Naive thymus-derived CD4-positive, alpha-beta T cell (primary cell): ENCODE measurements around the gene ANKS1B. TPM values are rescaled to one million over a fixed set of nuclear protein-coding genes. Genes with fewer than 3 reads are reported as not detected.

ENCODE experiments used
- ATAC-seq: fragments of 150-1000 bp; cut with Tn5 transposase; 2 replicates; pipeline ENCODE4 v1.10.0; 2021; ENCODE audit warnings: mild to moderate bottlenecking, moderate library complexity
- CTCF ChIA-PET: fragments of 350-600 bp; sonication (Branson Sonifier 250); formaldehyde crosslinking; loops from one replicate; lab custom pipeline; 2021; ENCODE audit warnings: antibody characterized with exemption; lab: Charles Lee
- POLR2A ChIA-PET: fragments of 350-600 bp; sonication (Branson Sonifier 250); formaldehyde crosslinking; loops from one replicate; lab custom pipeline; 2021; ENCODE audit warnings: antibody characterized with exemption, inconsistent platforms; lab: Charles Lee
- DNase-seq, 9 donors: peaks; one replicate each; pipeline versions ENCODE4 v3.0.0 to v3.0.0-alpha.2; 2020 to 2022; ENCODE audit warnings: mixed read lengths in 1 of 9
- H3K27ac ChIP-seq: one replicate; pipeline ENCODE4 v1.7.0; 2013; ENCODE audit warnings: mild to moderate bottlenecking, low read depth, low read length, moderate library complexity
- H3K27me3 ChIP-seq, 2 donors: one replicate each; pipeline ENCODE4 v1.7.0; 2013; ENCODE audit warnings: low read length in 2 of 2, mild to moderate bottlenecking in 2 of 2, moderate library complexity in 2 of 2; ENCODE audit not compliant: control insufficient read depth in 2 of 2, insufficient read depth in 2 of 2
- H3K36me3 ChIP-seq, 3 experiments: 1 replicate in 2 of 3; 2 replicates in 1 of 3; pipeline ENCODE4 v1.7.0; 2013; ENCODE audit warnings: low read length in 3 of 3, mild to moderate bottlenecking in 3 of 3, moderate library complexity in 1 of 3; ENCODE audit not compliant: insufficient read depth in 3 of 3, control insufficient read depth in 2 of 3
- H3K4me1 ChIP-seq, 2 donors: one replicate each; pipeline ENCODE4 v1.7.0; 2013; ENCODE audit warnings: low read length in 2 of 2, mild to moderate bottlenecking in 2 of 2, moderate library complexity in 1 of 2; ENCODE audit not compliant: control insufficient read depth in 2 of 2, insufficient read depth in 2 of 2
- H3K4me3 ChIP-seq: 2 replicates; pipeline ENCODE4 v1.7.0; 2013; ENCODE audit warnings: mild to moderate bottlenecking, low read length
- H3K9me3 ChIP-seq, 3 experiments: 1 replicate in 2 of 3; 2 replicates in 1 of 3; pipeline ENCODE4 v1.7.0; 2013; ENCODE audit warnings: low read length in 3 of 3; ENCODE audit not compliant: control insufficient read depth in 2 of 3
- H3K27ac Mint-ChIP-seq, 9 donors: one replicate each; pipeline ENCODE4 v1.8.0; 2020 to 2022; ENCODE audit warnings: mixed read lengths in 9 of 9, mild to moderate bottlenecking in 8 of 9, moderate library complexity in 5 of 9, inconsistent platforms in 2 of 9
- H3K27me3 Mint-ChIP-seq, 5 donors: one replicate each; pipeline ENCODE4 v1.8.0; 2021 to 2022; ENCODE audit warnings: mixed read lengths in 5 of 5, mild to moderate bottlenecking in 1 of 5
- H3K36me3 Mint-ChIP-seq, 5 donors: one replicate each; pipeline ENCODE4 v1.8.0; 2020 to 2022; ENCODE audit warnings: mixed read lengths in 5 of 5, mild to moderate bottlenecking in 3 of 5, inconsistent platforms in 1 of 5
- H3K4me1 Mint-ChIP-seq, 7 donors: one replicate each; pipeline ENCODE4 v1.8.0; 2020 to 2022; ENCODE audit warnings: mixed read lengths in 7 of 7, mild to moderate bottlenecking in 3 of 7, inconsistent platforms in 1 of 7
- H3K4me3 Mint-ChIP-seq, 10 donors: one replicate each; pipeline ENCODE4 v1.8.0; 2020 to 2022; ENCODE audit warnings: mild to moderate bottlenecking in 10 of 10, mixed read lengths in 10 of 10, moderate library complexity in 6 of 10, inconsistent platforms in 2 of 10
- H3K9me3 Mint-ChIP-seq, 11 donors: one replicate each; pipeline ENCODE4 v1.8.0; 2020 to 2022; ENCODE audit warnings: mixed read lengths in 11 of 11, mild to moderate bottlenecking in 4 of 11, inconsistent platforms in 1 of 11, moderate library complexity in 1 of 11
- intact Hi-C, 2 donors: fragments of 100-400 bp; cut with micrococcal nuclease; formaldehyde crosslinking; loops; one replicate each; pipeline ENCODE4 v1.15.1; 2023
- polyA plus RNA-seq, 2 donors: library from polyadenylated mRNA; unstranded; fragments of 300-500 nt; fragmentation: Illumina TruSeq; gene quantifications; one replicate each; pipeline ENCODE4 v1.2.3, GENCODE V29; 2021
- total RNA-seq, 6 experiments: library from RNA in 5 of 6; stranded (reverse) in 5 of 6; gene quantifications; 1 replicate in 5 of 6; 2 replicates in 1 of 6; pipeline ENCODE4 v1.2.3 and lab custom pipeline; 2021 to 2026

ANKS1B gene
- total and polyA plus RNA-seq, 7 experiments from 2014 or later = 0.97 TPM; not detected in 6

- no peak overlapping the region for H3K4me3 Mint-ChIP-seq
- ChIA-PET CTCF (no interaction called here), POLR2A (no interaction called here)
- intact Hi-C loops = no loop called here
- H3K27me3 Mint-ChIP-seq = no peaks in the 10 kb centered on the region
- Histone ChIP-seq H3K27me3 (no peaks in the 10 kb centered on the region), H3K36me3 (no peaks in the 10 kb centered on the region), H3K9me3 (no peaks in the 10 kb centered on the region), H3K4me1 (no peaks in the 10 kb centered on the region), H3K4me3 (no peak overlapping the region), H3K27ac (no peak overlapping the region)
- no peak for DNase-seq
- no peak for ATAC-seq
- no peaks in the 10 kb centered on the region for H3K36me3 Mint-ChIP-seq
- no peaks in the 10 kb centered on the region for H3K4me1 Mint-ChIP-seq
- no peak overlapping the region for H3K27ac Mint-ChIP-seq
- H3K9me3 Mint-ChIP-seq = peaks cover 0 to 22% (median 4%) of the 10 kb centered on the region in 11 donors
These were observed 724.2 kb downstream of the ANKS1B start for GRCh38 chr12:99260456-99260996.

- H3K27ac Mint-ChIP-seq = no peak overlapping the region
- ChIA-PET POLR2A (no interaction called here), CTCF (interaction anchor here (0.6 kb wide), 1 partner anchor 8 kb away, joined by 3 read pairs; no protein-coding TSS in a partner anchor)
- H3K4me3 Mint-ChIP-seq = no peak overlapping the region
- Histone ChIP-seq H3K9me3 (no peaks in the 10 kb centered on the region), H3K36me3 (no peaks in the 10 kb centered on the region), H3K27ac (no peak overlapping the region), H3K4me1 (no peaks in the 10 kb centered on the region), H3K27me3 (no peaks in the 10 kb centered on the region), H3K4me3 (no peak overlapping the region)
- ATAC-seq (no peak), DNase-seq (no peak)
- H3K9me3 Mint-ChIP-seq = peaks cover 0 to 18% (median 4%) of the 10 kb centered on the region in 11 donors
- no peaks in the 10 kb centered on the region for H3K27me3 Mint-ChIP-seq
- H3K4me1 Mint-ChIP-seq = no peaks in the 10 kb centered on the region
- intact Hi-C loops = no loop called here
- H3K36me3 Mint-ChIP-seq = no peaks in the 10 kb centered on the region
These were observed 725.4 kb downstream of the ANKS1B start for GRCh38 chr12:99259040-99259934.

GRCh38 chr12:99257672-99258071 is 727.1 kb downstream of the ANKS1B start:
- CTCF ChIA-PET = no interaction called here
- Mint-ChIP-seq H3K9me3 (peaks cover 0 to 12% (median 4%) of the 10 kb centered on the region in 11 donors), H3K27ac (no peak overlapping the region)

GRCh38 chr12:99253068-99253467 is 731.7 kb downstream of the ANKS1B start:
- POLR2A ChIA-PET = no interaction called here
- ATAC-seq = no peak
- Histone ChIP-seq H3K27ac (no peak overlapping the region), H3K36me3 (no peaks in the 10 kb centered on the region), H3K4me1 (no peaks in the 10 kb centered on the region), H3K9me3 (no peaks in the 10 kb centered on the region), H3K4me3 (no peak overlapping the region), H3K27me3 (no peaks in the 10 kb centered on the region)
- H3K36me3 Mint-ChIP-seq = no peaks in the 10 kb centered on the region
- intact Hi-C loops = no loop called here
- no peaks in the 10 kb centered on the region for H3K4me1 Mint-ChIP-seq
- peaks cover 0 to 9% (median 4%) of the 10 kb centered on the region in 11 donors for H3K9me3 Mint-ChIP-seq
- no peaks in the 10 kb centered on the region for H3K27me3 Mint-ChIP-seq
- CTCF ChIA-PET = no interaction called here
- no peak overlapping the region for H3K27ac Mint-ChIP-seq
- no peak for DNase-seq
- no peak overlapping the region for H3K4me3 Mint-ChIP-seq

More at GRCh38 chr12:99257672-99258071, 727.1 kb downstream of the ANKS1B start:
- no peak for DNase-seq
- Histone ChIP-seq H3K27me3 (no peaks in the 10 kb centered on the region), H3K27ac (no peak overlapping the region), H3K36me3 (no peaks in the 10 kb centered on the region), H3K9me3 (no peaks in the 10 kb centered on the region), H3K4me1 (no peaks in the 10 kb centered on the region), H3K4me3 (no peak overlapping the region)
- H3K4me1 Mint-ChIP-seq = no peaks in the 10 kb centered on the region
- no peaks in the 10 kb centered on the region for H3K36me3 Mint-ChIP-seq
- intact Hi-C loops = no loop called here
- no peak for ATAC-seq
- H3K27me3 Mint-ChIP-seq = no peaks in the 10 kb centered on the region
- POLR2A ChIA-PET = no interaction called here
- no peak overlapping the region for H3K4me3 Mint-ChIP-seq

- H3K9me3 ChIP-seq = no peaks in the 10 kb centered on the region
- CTCF ChIA-PET = no interaction called here
- intact Hi-C loops = no loop called here
- no peaks in the 10 kb centered on the region for H3K36me3 ChIP-seq
- peaks cover 0 to 7% (median 2%) of the 10 kb centered on the region in 11 donors for H3K9me3 Mint-ChIP-seq
- no peak overlapping the region for H3K4me3 ChIP-seq
- H3K4me1 Mint-ChIP-seq = no peaks in the 10 kb centered on the region
- no peak overlapping the region for H3K4me3 Mint-ChIP-seq
- no peak overlapping the region for H3K27ac ChIP-seq
- H3K36me3 Mint-ChIP-seq = no peaks in the 10 kb centered on the region
- no peaks in the 10 kb centered on the region for H3K27me3 Mint-ChIP-seq
- H3K27me3 ChIP-seq = no peaks in the 10 kb centered on the region
- no peak for DNase-seq
- no peaks in the 10 kb centered on the region for H3K4me1 ChIP-seq
- POLR2A ChIA-PET = no interaction called here
- H3K27ac Mint-ChIP-seq = no peak overlapping the region
- no peak for ATAC-seq
These were observed 734.6 kb downstream of the ANKS1B start for GRCh38 chr12:99250091-99250490.

GRCh38 chr12:99249543-99249942 is 735.2 kb downstream of the ANKS1B start:
- ChIA-PET CTCF (no interaction called here), POLR2A (no interaction called here)
- ATAC-seq = no peak
- no peak overlapping the region for H3K4me3 ChIP-seq
- Mint-ChIP-seq H3K27ac (no peak overlapping the region), H3K36me3 (no peaks in the 10 kb centered on the region), H3K27me3 (no peaks in the 10 kb centered on the region), H3K9me3 (peaks cover 0 to 7% (median 2%) of the 10 kb centered on the region in 11 donors), H3K4me1 (no peaks in the 10 kb centered on the region), H3K4me3 (no peak overlapping the region)
- intact Hi-C loops = no loop called here
- no peaks in the 10 kb centered on the region for H3K27me3 ChIP-seq
- H3K27ac ChIP-seq = no peak overlapping the region
- no peak for DNase-seq
- H3K9me3 ChIP-seq = no peaks in the 10 kb centered on the region
- no peaks in the 10 kb centered on the region for H3K4me1 ChIP-seq
- H3K36me3 ChIP-seq = no peaks in the 10 kb centered on the region
